ENCODE results near the gene USB1.

- TF ChIP-seq CTCF (IDR thresholded peaks at IDR 0.05) (no peak), POLR2A (IDR thresholded peaks at IDR 0.05) (no peak), POLR2AphosphoS5 (IDR thresholded peaks at IDR 0.05) (no peak), EP300 (IDR thresholded peaks at IDR 0.05; ENCODE audit: low read depth) (no peak)
Measured at GRCh38 chr16:57987441-57988177, 13.6 kb upstream of the USB1 start.
